ENCODE results near the gene KRT74.

DNA sequence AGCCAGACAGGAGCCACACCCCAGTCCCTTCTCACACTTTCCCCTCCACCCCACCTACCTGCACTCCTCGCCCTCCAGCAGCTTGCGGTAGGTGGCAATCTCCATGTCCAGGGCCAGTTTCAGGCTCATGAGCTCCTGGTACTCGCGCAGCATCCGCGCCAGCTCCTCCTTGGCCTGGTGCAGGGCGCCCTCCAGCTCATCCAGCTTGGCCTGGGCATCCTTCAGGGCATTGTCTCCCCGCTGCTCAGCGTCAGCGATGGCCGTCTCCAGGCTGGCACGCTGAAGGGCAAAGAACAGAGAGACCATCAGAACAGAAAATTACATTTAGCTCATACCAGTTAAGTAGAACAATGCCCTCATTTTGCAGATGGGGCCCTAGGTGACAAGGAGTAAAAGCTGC, 5.5 kb downstream of the KRT74 start:
- no peak for TF ChIP-seq CEBPB (IDR thresholded peaks at IDR 0.05)
- TF ChIP-seq, protein P1, sequence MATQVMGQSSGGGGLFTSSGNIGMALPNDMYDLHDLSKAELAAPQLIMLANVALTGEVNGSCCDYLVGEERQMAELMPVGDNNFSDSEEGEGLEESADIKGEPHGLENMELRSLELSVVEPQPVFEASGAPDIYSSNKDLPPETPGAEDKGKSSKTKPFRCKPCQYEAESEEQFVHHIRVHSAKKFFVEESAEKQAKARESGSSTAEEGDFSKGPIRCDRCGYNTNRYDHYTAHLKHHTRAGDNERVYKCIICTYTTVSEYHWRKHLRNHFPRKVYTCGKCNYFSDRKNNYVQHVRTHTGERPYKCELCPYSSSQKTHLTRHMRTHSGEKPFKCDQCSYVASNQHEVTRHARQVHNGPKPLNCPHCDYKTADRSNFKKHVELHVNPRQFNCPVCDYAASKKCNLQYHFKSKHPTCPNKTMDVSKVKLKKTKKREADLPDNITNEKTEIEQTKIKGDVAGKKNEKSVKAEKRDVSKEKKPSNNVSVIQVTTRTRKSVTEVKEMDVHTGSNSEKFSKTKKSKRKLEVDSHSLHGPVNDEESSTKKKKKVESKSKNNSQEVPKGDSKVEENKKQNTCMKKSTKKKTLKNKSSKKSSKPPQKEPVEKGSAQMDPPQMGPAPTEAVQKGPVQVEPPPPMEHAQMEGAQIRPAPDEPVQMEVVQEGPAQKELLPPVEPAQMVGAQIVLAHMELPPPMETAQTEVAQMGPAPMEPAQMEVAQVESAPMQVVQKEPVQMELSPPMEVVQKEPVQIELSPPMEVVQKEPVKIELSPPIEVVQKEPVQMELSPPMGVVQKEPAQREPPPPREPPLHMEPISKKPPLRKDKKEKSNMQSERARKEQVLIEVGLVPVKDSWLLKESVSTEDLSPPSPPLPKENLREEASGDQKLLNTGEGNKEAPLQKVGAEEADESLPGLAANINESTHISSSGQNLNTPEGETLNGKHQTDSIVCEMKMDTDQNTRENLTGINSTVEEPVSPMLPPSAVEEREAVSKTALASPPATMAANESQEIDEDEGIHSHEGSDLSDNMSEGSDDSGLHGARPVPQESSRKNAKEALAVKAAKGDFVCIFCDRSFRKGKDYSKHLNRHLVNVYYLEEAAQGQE (IDR thresholded peaks at IDR 0.05; ENCODE audit: low read depth), result no peak
- TF ChIP-seq FOXM1 (IDR thresholded peaks at IDR 0.05; ENCODE audit: borderline replicate concordance, low read depth), result no peak
- no peak for TF ChIP-seq RAD21 (IDR thresholded peaks at IDR 0.05; ENCODE audit: low read depth)
- TF ChIP-seq, protein P2, sequence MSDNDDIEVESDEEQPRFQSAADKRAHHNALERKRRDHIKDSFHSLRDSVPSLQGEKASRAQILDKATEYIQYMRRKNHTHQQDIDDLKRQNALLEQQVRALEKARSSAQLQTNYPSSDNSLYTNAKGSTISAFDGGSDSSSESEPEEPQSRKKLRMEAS (IDR thresholded peaks at IDR 0.05), result no peak
- TF ChIP-seq YY1 (IDR thresholded peaks at IDR 0.05; ENCODE audit: low read depth), result no peak
- TF ChIP-seq ZBTB7A (IDR thresholded peaks at IDR 0.05; ENCODE audit: low read depth), result no peak
- TF ChIP-seq EP300 (IDR thresholded peaks at IDR 0.05; ENCODE audit: borderline replicate concordance), result no peak
- TF ChIP-seq EGR1 (IDR thresholded peaks at IDR 0.05), result no peak
- TF ChIP-seq TEAD4 (IDR thresholded peaks at IDR 0.05), result no peak
- no peak for TF ChIP-seq TAF1 (IDR thresholded peaks at IDR 0.05; ENCODE audit: low read depth)
- TF ChIP-seq TCF12 (IDR thresholded peaks at IDR 0.05; ENCODE audit: low read depth), result no peak
- TF ChIP-seq CREB1 (IDR thresholded peaks at IDR 0.05; ENCODE audit: low read depth), result no peak
